Measurements from ENCODE around the gene PKP1.

PKP1 gene

DNA sequence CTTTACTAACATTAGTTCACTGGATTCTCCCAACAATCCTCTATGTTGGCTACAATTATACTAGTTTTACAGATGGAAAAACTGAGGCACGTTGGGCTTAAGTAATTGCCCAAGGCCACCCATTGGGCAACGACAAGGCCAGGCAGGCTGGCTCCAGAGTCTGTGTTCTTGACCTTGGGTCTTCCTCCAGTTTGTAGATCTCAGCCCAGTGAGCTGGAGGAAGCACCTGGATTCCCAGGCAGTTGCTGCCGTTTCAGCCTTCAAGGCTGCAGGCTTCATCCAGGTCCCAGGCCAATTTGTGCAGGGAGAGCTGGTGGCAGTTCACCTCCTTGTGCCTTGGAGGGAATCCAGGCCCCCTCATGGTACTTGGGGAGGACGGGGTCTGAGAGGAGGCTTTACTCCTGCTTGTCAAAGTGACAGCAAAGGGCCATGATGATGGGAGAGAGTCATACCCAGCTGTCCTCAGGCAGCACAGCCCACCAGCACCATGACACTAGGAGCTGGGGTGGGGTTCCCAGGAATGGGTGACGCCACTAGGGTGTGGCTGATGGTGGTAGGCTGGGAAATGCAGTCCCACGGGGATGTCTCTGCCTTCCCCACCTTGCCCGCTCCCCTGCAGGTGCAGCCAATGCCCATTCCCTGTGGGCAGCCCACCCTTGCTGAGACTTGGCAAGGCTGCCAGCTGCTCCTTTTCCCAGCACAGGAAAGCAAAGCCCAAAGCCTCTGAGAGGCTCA lies 27.1 kb downstream of the PKP1 start:
- DNase-seq = no peak

- DNase-seq = no peak
Measured at GRCh38 chr1:201310986-201311355, 27.7 kb downstream of the PKP1 start.

- DNase-seq = no peak
Measured at GRCh38 chr1:201311356-201312011, 28.2 kb downstream of the PKP1 start.

GRCh38 chr1:201312298-201312697 lies 29.0 kb downstream of the PKP1 start:
- no peak for DNase-seq

- DNase-seq = no peak
Measured at GRCh38 chr1:201313086-201313485, 29.8 kb downstream of the PKP1 start.

GRCh38 chr1:201316556-201316955 lies 33.2 kb downstream of the PKP1 start:
- DNase-seq = no peak

DNA sequence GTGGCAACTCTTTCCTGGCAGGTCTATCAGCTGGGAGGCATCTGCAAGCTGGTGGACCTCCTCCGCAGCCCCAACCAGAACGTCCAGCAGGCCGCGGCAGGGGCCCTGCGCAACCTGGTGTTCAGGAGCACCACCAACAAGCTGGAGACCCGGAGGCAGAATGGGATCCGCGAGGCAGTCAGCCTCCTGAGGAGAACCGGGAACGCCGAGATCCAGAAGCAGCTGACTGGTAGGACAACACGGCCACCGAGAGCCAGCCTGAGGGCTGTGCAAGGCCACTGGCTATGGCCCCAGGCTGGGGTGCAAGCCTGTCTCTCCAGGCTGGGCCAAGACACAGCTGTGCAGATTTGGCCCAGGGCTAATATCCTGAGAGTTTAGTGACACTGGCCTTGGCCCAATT lies 34.2 kb downstream of the PKP1 start:
- no peak for DNase-seq

- DNase-seq = no peak
Measured at GRCh38 chr1:201318504-201319340, 35.4 kb downstream of the PKP1 start.

GRCh38 chr1:201319631-201320030 lies 36.3 kb downstream of the PKP1 start:
- DNase-seq = no peak

- DNase-seq = no peak
Measured at GRCh38 chr1:201320168-201320788, 37.0 kb downstream of the PKP1 start.

- DNase-seq = no peak
Measured at GRCh38 chr1:201321826-201322390, 38.6 kb downstream of the PKP1 start.

DNA sequence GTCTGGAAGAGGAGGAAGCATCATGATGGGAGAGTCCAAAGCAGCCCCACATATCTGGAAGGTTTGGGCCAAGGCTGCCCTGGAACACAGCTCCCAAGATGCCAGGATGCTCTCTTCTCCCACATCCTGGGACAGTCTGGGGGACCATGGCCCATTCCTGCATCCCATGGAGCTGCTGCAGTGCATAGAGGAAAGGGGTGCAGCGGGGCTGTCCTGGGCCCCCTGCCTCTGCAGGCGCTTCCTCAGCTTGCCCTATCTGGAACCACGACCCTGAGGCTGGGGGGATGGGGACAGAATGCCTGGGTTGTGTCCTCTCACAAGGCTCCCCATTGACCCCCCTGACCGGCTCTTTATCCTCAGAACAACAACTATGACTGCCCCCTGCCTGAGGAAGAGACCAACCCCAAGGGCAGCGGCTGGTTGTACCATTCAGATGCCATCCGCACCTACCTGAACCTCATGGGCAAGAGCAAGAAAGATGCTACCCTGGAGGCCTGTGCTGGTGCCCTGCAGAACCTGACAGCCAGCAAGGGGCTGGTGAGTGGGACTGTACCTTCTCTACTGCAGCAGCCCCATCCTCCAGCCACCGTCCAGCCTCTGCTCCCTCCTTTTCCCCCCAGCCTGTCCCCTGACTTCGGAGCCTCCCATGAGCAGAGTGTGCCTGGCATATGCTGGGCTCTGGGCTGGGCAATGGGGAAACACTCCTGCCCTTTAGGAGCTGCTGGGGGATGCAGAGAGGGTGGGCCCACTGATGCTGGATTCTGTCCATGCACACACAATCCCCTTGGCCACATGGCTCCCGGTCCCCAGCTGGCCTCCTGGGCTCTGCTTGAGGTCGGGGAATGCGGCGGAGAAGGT lies 39.6 kb downstream of the PKP1 start:
- no peak for DNase-seq

- no peak for DNase-seq
Measured at GRCh38 chr1:201324306-201324705, 41.0 kb downstream of the PKP1 start.

GRCh38 chr1:201324821-201325677 lies 41.7 kb downstream of the PKP1 start:
- DNase-seq = no peak

DNA sequence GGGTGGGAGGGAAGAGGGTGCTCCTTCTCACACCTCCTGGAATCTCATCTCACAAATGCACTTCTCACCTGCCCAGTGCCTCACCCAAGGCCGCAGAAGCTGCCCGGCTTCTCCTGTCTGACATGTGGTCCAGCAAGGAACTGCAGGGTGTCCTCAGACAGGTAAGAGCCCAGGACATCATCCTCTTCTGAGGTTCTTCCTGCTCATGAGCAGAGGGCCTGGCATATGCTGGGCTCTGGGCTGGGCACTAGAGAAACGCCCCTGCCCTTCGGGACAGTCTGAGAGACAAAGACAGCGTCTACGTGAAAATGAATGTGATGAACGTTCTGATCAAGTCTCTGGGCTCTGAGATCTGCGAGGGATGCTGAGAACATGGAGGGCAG lies 42.4 kb downstream of the PKP1 start:
- no peak for DNase-seq

DNA sequence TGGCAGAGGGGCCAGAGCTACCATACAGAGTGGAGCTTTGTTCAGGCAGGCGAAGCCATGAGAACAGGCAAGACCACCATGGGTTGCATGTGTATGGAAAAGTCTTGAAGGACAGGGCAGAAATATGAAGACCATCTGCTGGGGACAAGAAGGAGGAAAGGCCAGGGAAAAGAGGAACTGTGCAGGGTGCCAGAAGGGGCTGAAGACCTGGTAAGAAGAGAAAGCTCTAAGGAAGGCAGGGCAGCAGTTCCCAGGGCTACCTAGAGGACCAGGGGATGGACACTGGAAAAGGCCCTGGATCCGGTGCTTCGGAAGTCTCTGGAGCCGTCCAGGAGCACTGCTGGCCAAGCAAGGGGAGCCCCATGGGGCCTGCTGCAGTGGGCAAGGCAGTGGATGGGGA lies 43.4 kb downstream of the PKP1 start:
- no peak for DNase-seq

DNA sequence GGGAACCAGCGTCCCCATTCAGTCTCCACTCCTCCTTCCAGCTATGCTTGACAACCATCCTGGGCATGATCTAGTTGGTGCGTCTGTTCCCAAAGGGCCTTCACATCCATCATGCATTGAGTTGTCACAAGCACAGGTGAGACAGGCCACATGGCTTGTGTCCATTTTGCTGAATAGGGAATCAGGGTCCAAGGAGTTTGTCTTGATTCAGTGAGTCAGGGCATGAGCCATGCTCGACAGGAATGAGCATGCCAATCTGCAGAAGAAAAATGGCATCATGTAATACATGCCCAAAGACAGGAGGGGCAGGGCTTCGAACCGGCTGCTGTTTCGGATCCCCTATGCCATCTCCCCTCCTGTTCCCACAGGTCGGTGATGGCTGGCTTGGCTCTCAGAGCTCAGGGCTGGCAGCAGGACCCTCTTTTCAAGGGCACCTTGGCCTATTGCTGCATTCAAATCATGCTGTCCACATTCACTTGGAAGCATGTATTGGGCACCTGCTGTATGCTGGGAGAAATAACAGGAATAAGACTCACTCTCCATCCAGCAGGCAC lies 44.5 kb downstream of the PKP1 start:
- no peak for DNase-seq

- DNase-seq = no peak
Measured at GRCh38 chr1:201328576-201328975, 45.3 kb downstream of the PKP1 start.

GRCh38 chr1:201329286-201329685 lies 46.0 kb downstream of the PKP1 start:
- DNase-seq = no peak

GRCh38 chr1:201329801-201330200 lies 46.5 kb downstream of the PKP1 start:
- no peak for DNase-seq

GRCh38 chr1:201330541-201330940 lies 47.2 kb downstream of the PKP1 start:
- DNase-seq = no peak

Measured in stimulated activated CD4-positive, alpha-beta T cell treated with anti-CD3 and anti-CD28 coated beads, Interleukin-4, amount 100 ng/mL, for 24 hours (primary cell).